ENCODE results near the gene FGF14.

FGF14 gene

DNA sequence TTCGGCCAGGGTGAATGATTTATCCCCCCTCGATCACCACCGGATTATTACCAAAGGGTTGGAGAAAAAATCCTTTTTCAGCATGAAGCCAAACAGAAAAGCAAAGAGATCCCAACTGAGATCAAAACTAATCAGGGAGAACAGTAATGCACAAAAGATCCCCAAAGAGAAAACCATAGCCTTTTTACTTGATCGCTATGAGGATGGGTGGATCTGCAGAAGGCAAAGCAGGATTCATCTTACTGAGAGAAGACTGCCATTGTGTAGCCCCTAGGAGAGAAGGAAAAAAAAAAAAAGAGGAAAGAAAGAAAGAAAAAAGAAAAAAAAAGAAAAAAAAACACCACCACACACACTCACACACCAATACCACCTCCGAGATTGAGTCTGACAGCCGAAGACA is at the start of gene FGF14:
FGF14 (minus strand) TSS at position 283 of the 400 bp plus-strand sequence.
- DNase-seq: no peak

DNA sequence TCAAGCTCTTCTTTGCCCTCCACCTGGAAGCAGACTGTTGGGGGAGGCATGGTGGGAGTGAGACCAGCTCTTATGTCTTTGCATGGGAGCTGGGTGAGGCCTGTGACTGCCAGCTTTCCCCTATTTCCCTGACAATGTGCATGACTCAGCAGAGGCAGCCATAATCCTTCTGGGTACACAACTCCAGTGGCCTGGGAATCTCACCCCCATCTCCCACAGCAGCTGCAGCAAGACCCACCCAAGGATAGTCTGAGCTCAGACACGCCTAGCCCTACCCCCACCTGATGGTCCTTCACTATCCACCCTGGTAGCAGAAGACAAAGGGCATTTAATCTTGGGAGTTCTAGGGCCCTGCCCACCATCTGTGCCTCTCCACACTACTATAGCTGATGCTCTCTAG is 41.4 kb upstream of the FGF14 start:
- DNase-seq: peak; percentile 24

DNA sequence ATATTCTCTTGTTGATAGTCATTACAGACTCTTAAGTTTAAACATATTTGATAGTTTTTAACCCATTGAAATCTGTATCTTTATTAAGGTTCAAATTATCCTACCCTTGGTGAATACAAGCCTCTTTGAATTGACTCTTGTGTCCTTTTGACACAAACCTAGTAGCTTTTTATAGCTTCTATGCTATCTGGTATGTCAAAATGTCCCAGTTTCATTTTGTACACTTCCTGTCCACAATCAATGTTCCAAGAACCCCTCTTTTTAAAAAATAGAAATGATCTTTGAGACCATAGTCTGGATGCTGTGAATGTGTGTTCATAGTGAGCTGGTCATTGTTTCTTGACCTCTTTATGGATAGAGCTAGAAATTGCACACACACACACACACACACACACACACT is 39.2 kb upstream of the FGF14 start:
- no peak for DNase-seq

DNA sequence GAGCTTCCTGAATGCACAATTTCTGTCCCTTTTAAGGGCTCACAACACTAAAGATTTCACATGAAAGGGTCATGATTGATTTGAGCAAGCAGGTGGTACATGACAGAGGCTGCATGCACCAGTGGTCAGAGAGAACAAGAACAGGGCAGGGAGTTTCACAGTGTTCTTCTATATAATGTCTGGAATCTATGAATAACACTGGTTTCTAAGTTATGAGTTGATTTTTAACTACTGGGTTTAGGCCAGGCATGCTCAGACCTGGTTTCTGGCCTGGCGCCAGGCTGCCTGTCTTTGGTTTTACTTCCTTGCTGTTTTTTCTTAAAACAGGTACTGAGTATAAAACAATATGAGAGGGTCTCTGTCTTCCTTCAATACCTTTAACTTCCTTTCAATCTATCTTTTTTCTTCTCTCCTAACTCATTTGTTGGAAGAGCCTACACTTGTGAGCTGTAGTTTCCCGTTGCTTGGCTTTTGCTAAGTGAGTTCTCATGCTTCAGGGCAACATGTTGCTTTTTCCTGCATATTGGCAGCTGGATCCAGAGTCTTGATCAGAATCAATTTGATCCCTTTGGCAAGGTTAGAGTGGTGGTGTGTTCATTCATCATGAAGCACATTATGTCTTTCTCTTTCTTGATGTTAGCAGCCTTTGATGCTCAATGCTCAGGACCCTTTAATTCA is 38.5 kb upstream of the FGF14 start:
- no peak for DNase-seq

DNA sequence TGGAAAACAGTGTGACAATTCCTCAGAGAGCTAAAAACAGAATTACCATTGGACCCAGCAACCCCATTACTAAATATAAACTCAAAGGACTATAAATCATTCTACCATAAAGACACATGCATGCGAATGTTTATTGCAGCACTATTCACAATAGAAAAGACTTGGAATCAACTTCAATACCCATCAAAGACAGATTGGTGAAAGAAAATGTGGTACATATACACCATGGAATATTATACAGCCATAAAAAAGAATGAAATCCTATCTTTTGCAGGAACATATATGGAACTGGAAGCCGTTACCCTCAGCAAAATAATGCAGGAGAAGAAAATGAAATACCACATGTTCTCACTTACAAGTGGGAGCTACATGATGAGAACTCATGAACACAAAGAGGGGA is 20.8 kb upstream of the FGF14 start:
- DNase-seq: no peak

DNA sequence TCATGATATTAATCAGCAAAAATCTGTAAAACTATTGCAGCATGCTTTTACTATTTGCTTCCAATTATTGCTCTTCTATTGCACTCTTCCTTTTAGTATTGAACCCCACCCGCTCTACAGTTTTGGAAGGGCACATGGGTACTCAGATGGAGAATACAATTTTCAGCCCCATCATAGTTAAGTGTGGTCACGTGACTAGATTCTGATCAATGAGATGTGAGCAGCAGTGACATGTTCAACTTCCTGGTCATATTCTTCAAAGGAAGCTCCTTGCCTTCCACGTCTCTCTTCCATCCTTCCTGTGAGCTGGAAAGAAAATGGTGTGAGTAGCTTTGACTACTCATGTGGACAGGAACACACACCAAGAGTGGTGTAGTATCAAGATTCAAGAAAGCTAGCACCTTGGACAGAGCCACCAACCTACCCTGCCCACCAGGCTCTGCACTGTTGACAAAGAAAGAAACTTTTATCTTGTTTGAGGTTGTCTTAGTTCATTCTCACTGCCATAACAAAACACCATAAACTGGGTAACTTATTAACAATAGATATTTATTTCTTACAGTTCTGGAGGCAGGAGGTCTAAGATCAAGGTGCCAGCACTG is 3.8 kb upstream of the FGF14 start:
- no peak for DNase-seq

DNA sequence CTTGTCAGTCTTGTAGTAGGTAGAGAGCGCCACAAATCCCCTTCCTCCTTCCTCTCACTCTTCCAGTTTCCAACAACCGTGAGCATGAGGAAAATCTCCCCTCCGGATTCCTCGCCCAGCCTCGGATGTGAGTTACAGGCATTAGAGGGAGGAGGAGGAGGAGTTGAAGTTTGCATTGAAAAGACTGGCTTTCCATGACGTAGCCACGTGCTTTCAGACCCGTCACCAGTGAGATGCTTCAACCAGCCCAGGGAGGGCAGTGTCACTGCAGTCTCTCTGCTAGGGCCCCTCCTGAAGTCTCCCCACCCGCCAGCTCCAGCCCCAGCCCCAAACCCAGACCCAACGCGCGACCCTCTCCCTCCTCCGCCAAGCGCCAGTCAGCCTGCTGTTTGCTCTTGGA is 442 bp upstream of the FGF14 start:
- no peak for DNase-seq

DNA sequence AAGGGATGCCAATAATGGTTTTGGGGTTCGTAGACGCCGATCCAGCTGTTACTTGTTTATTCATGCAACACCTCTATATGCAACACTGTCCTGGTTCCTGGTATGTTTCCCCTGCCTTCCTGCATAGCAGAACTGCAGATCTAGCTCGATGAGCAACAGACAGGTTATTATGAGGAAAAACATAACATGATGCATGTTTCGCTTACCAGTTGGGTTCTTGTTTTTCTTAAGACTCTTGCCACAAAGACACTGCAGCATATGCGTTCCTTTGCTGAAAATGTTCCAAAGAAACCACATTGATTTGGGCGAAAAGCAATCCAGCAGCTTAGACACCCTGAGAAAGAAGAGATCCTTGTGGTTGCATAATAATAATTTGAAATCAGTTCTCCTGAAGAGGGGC is 583 bp downstream of the FGF14 start:
- no peak for DNase-seq

DNA sequence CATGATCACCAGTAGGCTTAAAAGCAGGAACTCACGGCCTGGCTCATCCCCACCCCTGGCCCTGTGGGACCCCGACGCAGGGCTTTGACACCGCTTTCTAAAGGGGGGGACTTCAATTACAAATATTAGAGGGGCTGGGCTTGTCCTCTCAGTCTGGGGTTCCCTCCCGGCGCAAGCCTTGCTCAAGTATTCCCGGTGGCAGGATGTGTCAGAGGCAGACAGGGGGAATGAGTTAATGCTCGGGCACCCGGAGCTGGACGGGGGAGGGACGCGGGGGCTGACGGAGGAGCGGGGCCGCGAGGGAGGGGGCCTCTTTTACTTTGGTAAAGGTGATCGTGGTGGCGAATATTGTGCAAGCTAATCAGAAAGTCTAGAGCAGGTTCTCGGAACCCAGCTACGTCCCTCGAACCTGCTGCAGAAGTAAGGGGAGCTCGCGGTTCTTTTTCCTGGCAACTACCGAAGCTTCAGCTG is 1.1 kb downstream of the FGF14 start:
- DNase-seq: no peak

DNA sequence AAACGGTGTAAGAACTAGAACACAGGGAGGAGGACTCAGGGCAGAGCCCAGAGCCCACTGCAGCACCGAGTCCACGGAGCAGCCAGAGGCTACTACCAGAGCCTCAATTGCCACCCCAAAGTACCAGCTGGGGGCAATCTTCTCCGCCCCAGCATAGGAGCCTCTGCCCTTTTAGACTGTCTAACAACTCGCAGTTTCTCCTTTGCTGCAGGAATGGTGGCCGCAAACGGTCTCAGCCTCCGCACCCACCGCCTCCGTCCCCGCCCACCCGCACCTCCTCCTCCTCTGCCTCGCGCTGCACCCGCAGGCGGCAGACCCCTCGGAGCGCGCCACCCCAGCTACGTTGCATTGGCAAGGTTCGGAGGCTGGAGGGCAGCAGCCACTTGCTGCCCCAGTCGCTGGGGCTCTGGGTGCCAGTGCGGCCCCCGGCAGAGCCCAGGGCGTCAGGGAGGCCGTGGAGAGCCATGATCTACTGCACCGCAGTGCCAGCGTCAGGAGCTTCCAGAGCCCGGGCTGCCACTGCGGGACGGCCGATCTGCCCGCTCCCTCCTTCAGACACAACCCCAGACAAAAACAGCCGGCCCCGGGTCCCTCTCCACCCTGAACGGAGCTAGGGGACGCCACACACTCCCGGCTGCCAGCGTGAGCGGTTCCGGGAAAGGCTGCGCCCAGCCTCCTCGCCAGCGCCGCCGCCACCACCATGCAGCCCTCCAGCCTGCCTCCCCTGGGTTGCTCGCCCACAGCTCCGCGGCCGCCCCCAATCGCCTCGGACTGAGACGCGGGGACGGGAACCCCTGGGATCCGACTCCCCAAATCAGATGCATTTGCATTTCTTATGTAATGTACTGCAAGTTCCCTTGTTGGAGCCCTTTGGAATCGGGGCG is 1.8 kb downstream of the FGF14 start:
- no peak for DNase-seq

DNA sequence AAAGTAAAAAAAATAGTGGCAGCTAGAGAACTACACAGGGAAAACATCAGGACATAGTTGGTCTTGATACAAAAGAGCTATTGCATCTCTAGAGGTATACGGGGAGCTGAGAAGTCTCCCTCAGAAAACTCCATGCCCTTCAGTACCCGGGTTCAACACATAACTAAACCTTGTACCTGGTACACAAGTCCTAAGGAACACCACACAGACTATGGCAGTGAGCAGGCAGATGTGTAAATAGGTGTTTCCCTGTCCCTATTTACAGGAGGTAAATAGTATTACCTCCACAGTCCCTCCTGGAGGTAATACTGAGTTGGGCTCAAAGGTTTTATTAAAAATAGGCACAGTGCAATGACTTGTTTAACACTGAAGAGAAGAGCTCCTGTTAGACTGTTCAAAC is 5.9 kb downstream of the FGF14 start:
- DNase-seq: no peak

DNA sequence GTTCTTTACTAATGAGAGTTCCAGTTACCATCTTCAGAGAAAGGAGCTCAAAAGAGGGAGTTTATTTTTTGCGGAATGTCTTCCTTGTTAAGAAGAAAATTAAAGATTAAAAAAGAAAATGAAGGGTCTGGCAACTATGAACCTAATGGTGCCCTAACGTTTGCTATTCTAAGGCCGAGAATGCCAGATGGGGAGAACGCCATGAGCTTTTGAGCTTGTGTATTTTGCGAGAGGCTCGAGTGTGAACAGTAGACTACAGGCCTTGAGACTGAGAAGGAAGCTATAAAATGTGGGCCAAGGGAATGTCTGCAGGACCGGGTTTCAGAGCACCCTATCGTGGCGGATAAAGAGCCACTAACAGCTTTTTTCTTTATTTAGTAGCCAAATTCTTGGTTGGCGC is 6.7 kb downstream of the FGF14 start:
- no peak for DNase-seq

DNA sequence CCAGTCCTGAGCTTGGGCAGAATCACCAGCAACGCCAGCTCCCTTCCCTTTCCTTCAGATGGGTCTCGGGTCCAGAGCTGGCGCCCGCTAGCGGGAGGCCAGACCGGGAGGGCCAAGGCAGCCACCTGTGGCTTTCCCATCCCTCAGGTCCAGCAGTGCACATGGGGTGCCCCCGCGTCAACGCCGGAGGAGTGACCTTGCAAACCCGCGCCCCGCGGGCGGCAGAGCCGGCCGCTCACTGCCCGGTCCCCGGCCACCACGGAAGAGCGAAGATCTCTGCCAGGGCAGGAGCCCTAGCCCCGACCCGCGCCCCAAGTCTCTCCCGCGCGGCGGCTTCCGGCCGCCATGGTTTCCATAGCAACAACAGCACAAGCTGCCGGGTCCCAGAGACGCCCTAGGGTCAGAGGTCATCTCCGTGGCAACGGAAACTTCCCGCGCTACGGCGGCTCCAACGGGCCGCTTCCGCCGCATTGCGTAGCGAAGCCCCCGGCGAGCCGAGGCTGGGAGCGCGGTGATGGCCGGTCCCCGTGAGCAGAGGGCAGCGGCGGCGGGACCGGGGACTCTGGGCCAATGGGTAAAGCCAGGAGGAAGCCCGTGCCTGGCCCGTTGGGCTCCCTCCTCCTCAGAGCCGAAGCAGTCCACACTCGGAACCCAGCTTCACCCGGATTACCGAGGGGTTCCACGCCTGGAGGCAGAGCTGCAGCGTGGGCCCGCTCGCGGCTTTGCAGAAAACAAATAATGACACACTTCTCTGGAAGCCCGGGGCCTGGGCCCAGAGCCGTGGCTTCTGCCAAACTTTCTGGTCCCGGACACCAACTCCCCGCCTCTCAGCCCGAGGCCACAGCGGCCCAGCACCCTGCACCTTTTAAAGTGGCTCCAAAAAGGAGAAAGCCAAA is 7.4 kb downstream of the FGF14 start:
- peak; percentile 48 for DNase-seq

DNA sequence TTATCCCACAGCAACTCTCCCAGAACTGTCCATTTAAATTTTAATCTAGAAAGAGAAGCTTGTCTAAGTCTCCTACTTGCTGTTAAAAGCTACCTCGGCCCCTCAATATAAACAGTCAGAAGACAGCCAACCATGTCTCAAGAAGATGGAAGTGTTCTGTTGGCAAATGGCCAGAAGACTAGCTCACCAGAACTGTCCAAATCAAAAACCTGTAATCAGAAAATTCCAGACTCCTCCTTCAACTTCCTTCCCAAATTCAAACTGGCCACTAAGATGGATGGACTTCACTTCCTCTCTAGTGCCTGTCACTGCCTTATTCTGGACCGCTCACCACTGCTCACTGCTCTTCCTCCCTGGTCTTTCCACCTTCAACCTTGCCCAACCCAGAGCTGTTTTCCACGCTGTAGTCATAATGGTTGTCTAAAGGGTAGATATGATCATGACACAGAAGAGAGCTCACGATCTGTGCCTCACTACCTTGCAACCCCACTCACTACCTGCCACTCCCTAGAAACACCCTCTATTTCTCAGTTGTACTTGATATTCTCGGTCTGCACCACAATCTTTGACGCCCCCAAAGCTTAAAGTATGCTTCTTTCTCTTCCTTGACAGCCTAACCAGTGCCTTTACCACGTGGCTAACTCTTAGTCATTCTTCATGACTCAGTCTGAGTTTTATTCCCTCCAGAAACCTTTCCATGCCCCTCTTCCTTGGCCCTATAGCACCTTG is 9.2 kb downstream of the FGF14 start:
- no peak for DNase-seq

DNA sequence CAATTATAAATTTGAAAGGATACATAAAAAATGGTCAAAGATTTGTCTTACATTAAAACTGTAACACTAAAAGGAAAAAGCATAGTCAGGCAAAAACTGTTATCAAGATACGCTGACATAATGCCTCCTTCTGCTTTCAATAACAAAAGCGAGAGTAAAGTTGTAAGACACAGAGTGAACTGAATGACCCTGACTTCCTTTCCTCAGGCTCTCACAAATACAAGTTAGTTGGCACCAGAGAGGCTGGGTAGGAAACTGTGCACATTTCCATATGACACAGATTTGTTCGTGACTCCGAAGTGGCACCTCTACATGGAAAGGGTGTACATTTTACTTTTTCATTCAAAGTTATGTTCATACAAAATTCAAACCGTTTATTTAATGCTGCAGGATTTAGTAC is 15.4 kb downstream of the FGF14 start:
- no peak for DNase-seq

DNA sequence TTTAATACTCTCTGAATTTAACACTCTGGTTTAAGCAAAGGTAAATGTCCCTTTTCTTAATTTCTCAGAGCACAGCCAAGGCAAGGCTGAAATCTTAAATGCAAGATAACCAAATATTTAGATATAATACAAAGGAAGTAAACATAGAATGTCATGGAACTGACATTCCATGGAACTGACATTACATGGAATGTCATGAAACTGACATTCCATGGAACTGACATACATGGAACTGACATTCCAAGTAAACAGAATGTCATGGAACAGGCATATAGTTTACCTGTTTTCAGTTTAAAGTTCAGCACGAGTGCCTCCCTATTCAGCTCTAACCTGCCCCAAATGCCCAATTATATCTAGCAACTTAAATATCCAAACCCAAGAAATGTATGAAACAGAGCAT is 21.8 kb downstream of the FGF14 start:
- DNase-seq: no peak

DNA sequence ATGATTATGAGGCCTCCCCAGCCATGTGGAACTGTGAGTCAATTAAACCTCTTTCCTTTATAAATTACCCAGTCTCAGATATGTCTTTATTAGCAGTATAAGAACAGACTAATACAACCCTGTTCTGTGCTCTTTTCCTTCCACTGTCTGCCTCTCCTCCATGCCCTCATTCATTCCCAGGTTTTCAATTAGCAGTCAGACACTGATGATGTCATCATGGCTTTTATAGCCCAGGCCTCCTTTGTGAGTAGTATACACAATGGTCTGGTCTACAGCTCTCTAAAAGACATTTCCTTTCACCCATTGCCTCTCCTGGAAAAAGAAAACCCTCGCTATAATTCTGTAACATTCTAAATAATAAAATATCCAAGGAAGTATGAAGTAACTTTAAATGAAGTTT is 25.5 kb downstream of the FGF14 start:
- no peak for DNase-seq

DNA sequence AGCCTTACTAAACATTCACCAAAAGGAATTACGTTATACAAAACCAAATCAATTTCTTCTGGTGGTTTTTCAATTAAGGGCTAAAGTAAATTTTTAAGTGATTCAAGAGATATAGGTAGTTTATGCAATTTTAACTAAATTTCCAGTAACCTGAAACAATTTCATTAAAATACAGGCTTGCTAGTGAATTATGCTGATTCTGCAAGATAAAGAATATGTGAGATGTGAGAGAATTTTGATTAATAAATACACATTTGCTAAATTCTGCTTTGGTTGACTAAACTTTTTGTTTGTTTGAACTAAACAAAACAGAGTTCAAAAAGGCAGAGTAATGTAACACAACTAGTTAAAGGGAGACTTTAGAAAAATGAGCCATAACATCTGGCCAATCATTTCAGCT is 27.1 kb downstream of the FGF14 start:
- no peak for DNase-seq

DNA sequence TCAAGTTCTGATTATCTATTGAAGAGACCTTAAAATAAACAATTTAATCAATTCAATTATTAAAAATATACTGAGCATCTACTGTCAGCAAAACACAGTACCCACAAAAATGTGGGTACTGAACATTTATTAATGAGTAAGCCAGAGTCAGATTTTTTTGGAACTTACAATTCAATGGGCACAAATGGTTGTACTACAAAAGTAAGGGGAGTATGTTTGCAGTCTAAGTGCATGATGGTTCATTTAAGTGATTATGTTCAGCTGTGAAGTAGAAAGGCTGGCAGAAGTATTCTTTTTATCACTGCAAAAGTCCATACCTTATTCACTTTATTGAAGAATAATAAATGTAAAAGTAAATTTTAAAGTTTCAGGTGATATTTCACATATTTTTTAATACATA is 27.6 kb downstream of the FGF14 start:
- no peak for DNase-seq

DNA sequence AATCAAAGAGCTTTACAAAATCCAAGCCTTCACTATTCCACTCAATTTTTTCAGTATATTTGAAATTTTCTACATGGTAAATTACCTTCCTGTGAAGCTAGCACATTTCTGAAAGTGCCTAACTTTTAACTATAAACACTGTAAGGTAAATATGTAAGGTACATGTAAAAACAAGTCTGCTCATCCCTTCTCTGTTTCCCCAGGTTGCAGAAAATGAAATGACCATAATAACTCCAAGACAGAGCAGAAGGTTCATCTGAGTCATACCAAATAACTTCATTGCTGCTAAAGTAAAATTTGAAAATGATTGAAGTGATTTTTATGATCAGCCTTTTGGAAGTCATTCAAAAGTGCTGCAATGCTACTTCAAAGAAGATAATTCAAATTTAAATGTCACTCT is 28.6 kb downstream of the FGF14 start:
- DNase-seq: no peak

DNA sequence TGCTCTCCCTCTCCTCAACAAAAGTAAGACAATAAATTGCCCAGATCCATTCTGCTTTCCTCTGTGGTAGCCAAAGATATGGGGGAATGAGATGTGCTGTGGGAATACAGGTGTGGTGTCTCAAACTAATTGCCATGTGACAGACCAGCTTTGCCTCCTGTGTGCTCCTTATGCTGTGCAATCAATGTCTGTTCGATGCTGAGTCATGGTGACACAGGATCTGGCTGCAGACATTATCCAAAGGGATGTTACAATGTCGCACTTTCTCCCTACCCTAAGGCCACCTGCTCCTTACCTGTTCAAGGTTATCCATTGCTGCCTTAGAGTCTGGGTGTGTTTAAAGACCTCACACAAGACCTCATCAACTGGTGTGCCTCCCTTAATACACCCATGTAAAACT is 32.5 kb downstream of the FGF14 start:
- DNase-seq: no peak

DNA sequence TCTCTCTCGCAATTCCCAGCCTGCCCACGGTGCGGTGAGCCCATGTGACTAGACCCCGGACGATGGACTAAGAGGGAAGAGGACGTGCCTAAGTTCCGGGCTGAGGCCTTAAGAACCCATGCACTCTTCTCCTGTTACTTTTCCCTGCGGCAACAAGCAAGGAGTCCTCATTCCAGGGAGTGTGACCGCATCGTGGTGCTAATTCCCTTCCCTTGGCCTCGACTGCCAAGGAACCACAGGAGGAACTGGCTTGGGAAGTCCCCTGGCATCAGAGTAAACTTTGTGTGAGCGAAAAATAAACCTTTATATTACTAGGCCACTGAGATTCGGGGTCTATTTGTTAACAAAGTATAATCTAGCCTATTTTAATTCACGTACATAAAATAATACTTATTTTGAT is 34.0 kb downstream of the FGF14 start:
- no peak for DNase-seq

Measured in NCI-H524 treated with DMSO at 0.1 percent for 48 hours (cell line).